Osteoblast (primary cell): ENCODE measurements around the gene VDAC2. TPM values are rescaled to one million over a fixed set of nuclear protein-coding genes. Genes with fewer than 3 reads are reported as not detected.

Experiments used
- DNase-seq: peaks from one replicate; pipeline ENCODE4 v3.0.0; 2011; ENCODE audit warnings: low spot score, mixed read lengths; ENCODE audit not compliant: insufficient read length; ENCODE audit errors: missing footprints
- H2AFZ ChIP-seq: 2 replicates; pipeline ENCODE4 v1.6.0; 2011; ENCODE audit warnings: mild to moderate bottlenecking, low read length
- H3K27ac ChIP-seq: 2 replicates; pipeline ENCODE4 v1.5.1; 2011; ENCODE audit warnings: mild to moderate bottlenecking, low read depth, low read length, moderate library complexity
- H3K27me3 ChIP-seq: 2 replicates; pipeline ENCODE4 v1.6.0; 2012; ENCODE audit warnings: mild to moderate bottlenecking, control low read depth, inconsistent platforms, low read length, moderate library complexity; ENCODE audit not compliant: insufficient read depth
- H3K36me3 ChIP-seq: 2 replicates; pipeline ENCODE4 v1.5.1; 2011; ENCODE audit warnings: mild to moderate bottlenecking, low read length, control low read depth, moderate library complexity; ENCODE audit not compliant: insufficient read depth
- H3K4me1 ChIP-seq: 2 replicates; pipeline ENCODE4 v1.5.1; 2011; ENCODE audit warnings: mild to moderate bottlenecking, low read length, control low read depth, moderate library complexity; ENCODE audit not compliant: insufficient read depth
- H3K4me2 ChIP-seq: 2 replicates; pipeline ENCODE4 v1.6.0; 2011; ENCODE audit warnings: mild to moderate bottlenecking, low read length; ENCODE audit not compliant: insufficient read depth
- H3K4me3 ChIP-seq: fragments of 200-600 bp; sonication (generic); 3 replicates; pipeline ENCODE4 v1.5.1; 2012; ENCODE audit warnings: mild to moderate bottlenecking, low read length, inconsistent platforms; ENCODE audit not compliant: insufficient read depth
- H3K79me2 ChIP-seq: 2 replicates; pipeline ENCODE4 v1.6.0; 2012; ENCODE audit warnings: mild to moderate bottlenecking, low read length, control low read depth, inconsistent platforms; ENCODE audit not compliant: insufficient read depth
- H3K9me3 ChIP-seq: 2 replicates; pipeline ENCODE4 v1.5.1; 2011; ENCODE audit warnings: low read depth, low read length, control low read depth
- H4K20me1 ChIP-seq: 2 replicates; pipeline ENCODE4 v1.6.0; 2012; ENCODE audit warnings: mild to moderate bottlenecking, low read length, control low read depth; ENCODE audit not compliant: insufficient read depth
- CTCF ChIP-seq: IDR thresholded peaks from 2 replicates; pipeline ENCODE4 v1.5.1; 2011; ENCODE audit warnings: mild to moderate bottlenecking, low read depth, low read length, moderate library complexity; ENCODE audit errors: extremely low read depth
- small RNA-seq: library from RNA; depleted of rRNA; stranded (forward); fragments of <200 nt; gene quantifications from one replicate; pipeline ENCODE3, GENCODE V24; 2012
- total RNA-seq: library from RNA; depleted of rRNA; stranded (reverse); fragments of >200 nt; gene quantifications from 2 replicates; pipeline ENCODE4 v1.2.3, GENCODE V29; 2012

The VDAC2 gene
- total RNA-seq, 1 donor = 141 TPM

- H3K27me3 ChIP-seq = peaks cover 26% of the 10 kb centered on the region
- no peak for TF ChIP-seq CTCF
- H3K4me1 ChIP-seq = peaks cover 6% of the 10 kb centered on the region
- H3K4me2 ChIP-seq = no peak overlapping the region
- H2AFZ ChIP-seq = no peak overlapping the region
- no peak overlapping the region for H3K27ac ChIP-seq
- no peaks in the 10 kb centered on the region for H4K20me1 ChIP-seq
- no peaks in the 10 kb centered on the region for H3K9me3 ChIP-seq
- no peak overlapping the region for H3K4me3 ChIP-seq
- H3K36me3 ChIP-seq = no peaks in the 10 kb centered on the region
- no peaks in the 10 kb centered on the region for H3K79me2 ChIP-seq
- DNase-seq = no peak
These were observed 69.6 kb downstream of the VDAC2 start for GRCh38 chr10:75280236-75280635.

Small RNAs within 50 kb of the gene (small RNA-seq; reads per million reads assigned to genes)
- not detected for gene HMGA1P5
- gene RPL39P25 = not detected

Other genes with a start within 250 kb of the VDAC2 start
- 30.6 and 31.5 TPM in 2 replicates for gene SAMD8, start 99.1 kb upstream of the VDAC2 start, total RNA-seq
- gene COMTD1, start 25.2 kb downstream of the VDAC2 start, total RNA-seq = 8.5 and 13.4 TPM in 2 replicates
- gene ZNF503, start 191.0 kb downstream of the VDAC2 start, total RNA-seq = 18.5 and 19.4 TPM in 2 replicates
- gene LRMDA, start 220.8 kb downstream of the VDAC2 start, total RNA-seq = 17.1 and 18.5 TPM in 2 replicates